ENCODE data around the gene MTA3. TPM values are rescaled to one million over a fixed set of nuclear protein-coding genes. Genes with fewer than 3 reads are reported as not detected.
"Not testable (repeated sequence)": the region's sequence is repeated elsewhere in the genome, so short reads cannot be mapped to it uniquely, and the experiment has no call there.

MTA3 gene
- total RNA-seq, 4 donors from 2014 or later, result 6.6 to 21.6 (median 9.5) TPM

DNA sequence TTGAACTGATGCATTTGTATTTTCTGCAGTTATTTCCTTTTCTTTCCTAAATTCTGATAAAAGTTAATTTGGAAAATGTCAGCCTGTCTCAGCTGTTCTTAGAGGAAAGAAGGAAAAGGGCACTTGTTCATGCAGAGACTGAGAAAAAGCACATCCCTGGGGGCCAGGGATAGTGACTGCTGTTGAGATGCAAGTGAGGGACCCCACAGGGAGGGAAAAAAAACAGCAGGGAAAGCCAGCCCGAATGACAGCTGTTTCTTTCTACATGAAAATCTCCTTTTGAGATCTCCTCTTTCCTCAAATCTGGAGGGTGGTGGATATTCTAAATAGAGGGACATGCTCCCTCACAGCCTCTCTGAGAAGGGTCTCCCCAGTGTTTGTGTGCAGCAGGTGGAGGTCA, 14.0 kb upstream of the MTA3 start:
- ATAC-seq, result no peak
- TF ChIP-seq POLR2A (IDR thresholded peaks at IDR 0.05), result no peak
- TF ChIP-seq, protein P1, sequence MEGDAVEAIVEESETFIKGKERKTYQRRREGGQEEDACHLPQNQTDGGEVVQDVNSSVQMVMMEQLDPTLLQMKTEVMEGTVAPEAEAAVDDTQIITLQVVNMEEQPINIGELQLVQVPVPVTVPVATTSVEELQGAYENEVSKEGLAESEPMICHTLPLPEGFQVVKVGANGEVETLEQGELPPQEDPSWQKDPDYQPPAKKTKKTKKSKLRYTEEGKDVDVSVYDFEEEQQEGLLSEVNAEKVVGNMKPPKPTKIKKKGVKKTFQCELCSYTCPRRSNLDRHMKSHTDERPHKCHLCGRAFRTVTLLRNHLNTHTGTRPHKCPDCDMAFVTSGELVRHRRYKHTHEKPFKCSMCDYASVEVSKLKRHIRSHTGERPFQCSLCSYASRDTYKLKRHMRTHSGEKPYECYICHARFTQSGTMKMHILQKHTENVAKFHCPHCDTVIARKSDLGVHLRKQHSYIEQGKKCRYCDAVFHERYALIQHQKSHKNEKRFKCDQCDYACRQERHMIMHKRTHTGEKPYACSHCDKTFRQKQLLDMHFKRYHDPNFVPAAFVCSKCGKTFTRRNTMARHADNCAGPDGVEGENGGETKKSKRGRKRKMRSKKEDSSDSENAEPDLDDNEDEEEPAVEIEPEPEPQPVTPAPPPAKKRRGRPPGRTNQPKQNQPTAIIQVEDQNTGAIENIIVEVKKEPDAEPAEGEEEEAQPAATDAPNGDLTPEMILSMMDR (IDR thresholded peaks at IDR 0.05 in 4 of 5, conservative IDR thresholded peaks at IDR 0.05 in 1 of 5), result no peak
- in situ Hi-C loops (cut with MboI; ENCODE audit: low sequenced_read_pairs in 4 of 4), result no loop called here

DNA sequence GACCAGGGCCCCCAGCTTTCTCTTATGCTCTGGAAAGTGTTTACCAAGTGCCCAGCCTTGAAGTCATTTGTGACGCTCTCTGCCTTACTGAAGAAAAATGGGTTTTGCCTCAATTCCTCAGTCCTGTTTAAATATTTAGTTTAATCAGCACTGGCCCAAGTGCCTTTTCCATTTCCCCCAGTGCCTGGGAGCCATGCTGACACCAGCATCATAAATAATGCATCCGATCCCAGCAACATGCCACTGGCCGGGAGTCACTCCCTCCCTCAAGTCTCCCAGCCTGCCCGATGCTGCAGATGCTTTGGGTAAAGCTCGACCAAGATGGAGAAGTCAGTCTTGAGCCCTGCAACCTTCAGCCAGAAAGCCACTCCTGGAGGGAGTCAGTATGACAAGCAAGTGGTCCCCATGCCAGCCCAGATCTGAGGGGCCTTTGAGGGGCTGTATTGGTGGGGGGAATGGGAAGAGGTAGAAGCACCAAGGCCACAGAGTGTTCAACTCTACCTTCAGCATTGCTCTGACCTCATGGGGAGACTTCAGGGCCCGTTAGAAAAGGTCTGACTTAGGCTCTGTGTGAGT, 12.0 kb upstream of the MTA3 start:
- H3K9me3 ChIP-seq, result no peaks in the 10 kb centered on the region
- no peaks in the 10 kb centered on the region for H3K27me3 ChIP-seq
- H3K27ac ChIP-seq, result no peak overlapping the region
- H3K4me3 ChIP-seq, result no peak overlapping the region
- in situ Hi-C loops (cut with MboI; ENCODE audit: low sequenced_read_pairs in 4 of 4) (no loop called here), intact Hi-C loops (cut with DNase I; ENCODE audit: low total_unique reads) (no loop called here)
- ATAC-seq (no peak), DNase-seq (no peak)
- TF ChIP-seq, protein P1 (IDR thresholded peaks at IDR 0.05 in 4 of 5, conservative IDR thresholded peaks at IDR 0.05 in 1 of 5), result no peak
- no peak for TF ChIP-seq POLR2A (IDR thresholded peaks at IDR 0.05)
- H3K4me1 ChIP-seq, result no peaks in the 10 kb centered on the region
- H3K36me3 ChIP-seq, result no peaks in the 10 kb centered on the region

More for the DNA sequence above, 14.0 kb upstream of the MTA3 start:
- DNase-seq, result no peak
- Histone ChIP-seq H3K4me1 (no peaks in the 10 kb centered on the region), H3K36me3 (no peaks in the 10 kb centered on the region), H3K4me3 (no peak overlapping the region), H3K9me3 (no peaks in the 10 kb centered on the region), H3K27ac (no peak overlapping the region), H3K27me3 (no peaks in the 10 kb centered on the region)
- intact Hi-C loops (cut with DNase I; ENCODE audit: low total_unique reads), result no loop called here

DNA sequence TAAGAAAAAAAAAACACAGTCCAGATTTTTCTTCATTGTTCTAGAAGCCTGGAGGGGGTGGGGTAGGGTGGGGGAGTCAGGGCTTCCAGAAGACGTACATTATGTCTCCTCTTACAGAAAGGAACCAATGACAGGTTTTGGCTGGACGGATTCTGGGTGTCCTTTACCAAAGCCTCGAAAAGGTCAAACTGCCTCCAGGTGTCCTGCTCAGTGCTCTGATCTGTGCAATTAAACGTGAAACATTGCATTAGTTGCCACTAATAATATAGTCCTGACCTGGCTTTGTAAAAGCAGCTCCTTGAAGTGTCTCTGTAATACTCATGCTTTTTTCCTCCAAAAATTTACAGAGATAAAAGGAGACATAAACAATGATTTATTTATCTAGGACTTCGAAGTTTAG, 11.1 kb upstream of the MTA3 start:
- intact Hi-C loops (cut with DNase I; ENCODE audit: low total_unique reads), result no loop called here
- no peak overlapping the region for H3K4me3 ChIP-seq
- ATAC-seq, result no peak
- DNase-seq, result no peak
- no peaks in the 10 kb centered on the region for H3K27me3 ChIP-seq
- H3K27ac ChIP-seq, result no peak overlapping the region
- H3K4me1 ChIP-seq, result no peaks in the 10 kb centered on the region
- H3K9me3 ChIP-seq, result no peaks in the 10 kb centered on the region
- TF ChIP-seq, protein P1 (IDR thresholded peaks at IDR 0.05 in 4 of 5, conservative IDR thresholded peaks at IDR 0.05 in 1 of 5), result no peak
- TF ChIP-seq POLR2A (IDR thresholded peaks at IDR 0.05), result no peak
- H3K36me3 ChIP-seq, result no peaks in the 10 kb centered on the region
- in situ Hi-C loops (cut with MboI; ENCODE audit: low sequenced_read_pairs in 4 of 4), result no loop called here

DNA sequence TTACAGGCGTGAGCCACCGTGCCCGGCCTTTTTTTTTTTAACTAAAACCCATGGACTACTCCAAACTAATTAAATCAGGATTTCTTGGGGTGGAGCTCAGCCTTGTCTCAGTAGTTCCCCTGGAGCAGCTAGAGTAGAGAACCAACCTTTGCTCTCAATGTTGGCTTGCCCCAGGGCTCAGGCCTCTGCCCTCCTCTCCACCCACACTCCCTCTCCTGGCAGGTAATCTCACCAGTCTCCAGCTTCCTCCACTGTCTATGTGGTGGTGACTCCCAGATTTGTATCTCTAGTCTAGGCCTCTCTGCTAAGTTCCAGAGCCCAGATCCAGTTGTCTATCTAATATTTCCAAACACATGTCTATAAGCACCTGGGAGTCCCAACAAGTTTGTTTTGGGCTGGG, 9.6 kb upstream of the MTA3 start:
- H3K27me3 ChIP-seq, result no peaks in the 10 kb centered on the region
- H3K36me3 ChIP-seq, result no peaks in the 10 kb centered on the region
- H3K4me1 ChIP-seq, result no peaks in the 10 kb centered on the region
- H3K9me3 ChIP-seq, result no peaks in the 10 kb centered on the region
- TF ChIP-seq, protein P1 (IDR thresholded peaks at IDR 0.05 in 4 of 5, conservative IDR thresholded peaks at IDR 0.05 in 1 of 5), result no peak
- no peak for TF ChIP-seq POLR2A (IDR thresholded peaks at IDR 0.05)
- H3K4me3 ChIP-seq, result no peak overlapping the region
- in situ Hi-C loops (cut with MboI; ENCODE audit: low sequenced_read_pairs in 4 of 4), result no loop called here
- intact Hi-C loops (cut with DNase I; ENCODE audit: low total_unique reads), result no loop called here
- no peak for DNase-seq
- no peak overlapping the region for H3K27ac ChIP-seq
- ATAC-seq, result no peak

DNA sequence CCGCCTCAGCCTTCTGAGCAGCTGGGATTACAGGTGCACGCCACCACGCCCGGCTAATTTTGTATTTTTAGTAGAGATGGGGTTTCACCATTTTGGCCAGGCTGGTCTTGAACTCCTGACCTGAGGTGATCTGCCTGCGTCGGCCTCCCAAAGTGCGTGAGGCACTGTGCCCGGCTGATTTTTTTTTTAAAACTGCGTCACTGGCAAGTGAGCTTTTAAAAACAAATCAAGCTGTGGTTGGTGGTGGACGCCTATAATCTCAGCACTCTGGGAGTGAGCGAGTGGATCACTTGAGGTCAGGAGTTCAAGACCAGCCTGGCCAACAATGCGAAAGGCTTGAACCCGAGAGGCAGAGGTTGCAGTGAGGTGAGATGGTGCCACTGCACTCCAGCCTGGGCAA, 8.3 kb upstream of the MTA3 start:
- in situ Hi-C loops (cut with MboI; ENCODE audit: low sequenced_read_pairs in 4 of 4); ATAC-seq; H3K9me3 ChIP-seq; H3K4me3 ChIP-seq; H3K27me3 ChIP-seq; DNase-seq; H3K27ac ChIP-seq; intact Hi-C loops (cut with DNase I; ENCODE audit: low total_unique reads); H3K36me3 ChIP-seq; H3K4me1 ChIP-seq: not testable (repeated sequence)
